IMR-90 (cell line): ENCODE data around the gene SYT8. TPM values are rescaled to one million over a fixed set of nuclear protein-coding genes. Genes with fewer than 3 reads are reported as not detected.

Source experiments
- ATAC-seq: fragments of 200-7000 bp; cut with Tn5 transposase; 2 replicates; pipeline ENCODE4 v1.9.1; 2020; ENCODE audit warnings: low read depth, mild to moderate bottlenecking, moderate library complexity
- BruUV-seq: library from RNA; stranded (reverse); fragments of 400-500 nt; replicated peaks from 2 replicates; lab custom pipeline; 2021; lab: Mats Ljungman, UMichigan
- CTCF ChIA-PET: fragments of 300-600 bp; formaldehyde crosslinking; extraction: SDS; loops from one replicate; lab custom pipeline; 2021; ENCODE audit warnings: antibody characterized with exemption; lab: Yijun Ruan, JAX
- POLR2A ChIA-PET: fragments of 300-600 bp; sonication (Branson Sonifier 250); formaldehyde crosslinking; loops from one replicate; lab custom pipeline; 2022; ENCODE audit warnings: antibody characterized with exemption; ENCODE audit not compliant: unreplicated experiment; lab: Charles Lee
- DNase-seq: peaks from one replicate; pipeline ENCODE4 v3.0.0; 2013
- H2AFZ ChIP-seq: replicated peaks from 2 replicates; pipeline ENCODE3; 2013; ENCODE audit warnings: low read length, mild to moderate bottlenecking; ENCODE audit not compliant: poor library complexity
- H2AK5ac ChIP-seq: 2 replicates; pipeline ENCODE4 v1.6.1; 2013; ENCODE audit warnings: low read depth, low read length, inconsistent platforms
- H2AK9ac ChIP-seq: replicated peaks from 2 replicates; pipeline ENCODE3; 2013; ENCODE audit warnings: mild to moderate bottlenecking, low read depth, low read length, moderate library complexity; ENCODE audit not compliant: poor library complexity
- H2BK120ac ChIP-seq: 2 replicates; pipeline ENCODE4 v1.6.1; 2013; ENCODE audit warnings: low read depth, low read length, inconsistent platforms
- H2BK15ac ChIP-seq: 3 replicates; pipeline ENCODE4 v1.6.1; 2013; ENCODE audit warnings: low read depth, low read length, inconsistent platforms
- H2BK20ac ChIP-seq: 2 replicates; pipeline ENCODE4 v1.6.1; 2013; ENCODE audit warnings: low read depth, mild to moderate bottlenecking, inconsistent platforms, low read length, moderate library complexity
- H2BK5ac ChIP-seq: 2 replicates; pipeline ENCODE4 v1.6.1; 2013; ENCODE audit warnings: mild to moderate bottlenecking, low read depth, low read length, inconsistent platforms; ENCODE audit not compliant: poor library complexity, severe bottlenecking
- H3K14ac ChIP-seq: replicated peaks from 2 replicates; pipeline ENCODE4 v1.6.1; 2013; ENCODE audit warnings: low read depth, low read length, inconsistent platforms
- H3K18ac ChIP-seq: 2 replicates; pipeline ENCODE4 v1.6.1; 2013; ENCODE audit warnings: low read depth, low read length, control low read depth
- H3K23ac ChIP-seq: 2 replicates; pipeline ENCODE4 v1.6.1; 2013; ENCODE audit warnings: low read depth, low read length, inconsistent platforms
- H3K27ac ChIP-seq: 2 replicates; pipeline ENCODE4 v1.5.1; 2013; ENCODE audit warnings: mild to moderate bottlenecking, control low read depth, low read length; ENCODE audit not compliant: insufficient read depth
- H3K27me3 ChIP-seq: 2 replicates; pipeline ENCODE4 v1.6.1; 2013; ENCODE audit warnings: low read length; ENCODE audit not compliant: control insufficient read depth, insufficient read depth
- H3K36me3 ChIP-seq: 2 replicates; pipeline ENCODE4 v1.6.1; 2013; ENCODE audit warnings: low read length, mixed read lengths; ENCODE audit not compliant: control insufficient read depth, insufficient read depth
- H3K4ac ChIP-seq: 2 replicates; pipeline ENCODE4 v1.6.1; 2013; ENCODE audit warnings: low read depth, low read length, inconsistent platforms
- H3K4me1 ChIP-seq: 2 replicates; pipeline ENCODE4 v1.6.1; 2013; ENCODE audit warnings: low read length, mixed read lengths; ENCODE audit not compliant: control insufficient read depth, insufficient read depth
- H3K4me2 ChIP-seq: 2 replicates; pipeline ENCODE4 v1.6.1; 2013; ENCODE audit warnings: low read depth, mild to moderate bottlenecking, control low read depth, low read length, moderate library complexity
- H3K4me3 ChIP-seq: 2 replicates; pipeline ENCODE4 v1.5.1; 2013; ENCODE audit warnings: low read depth, mild to moderate bottlenecking, control low read depth, low read length, moderate library complexity; ENCODE audit not compliant: insufficient read depth
- H3K56ac ChIP-seq: 2 replicates; pipeline ENCODE4 v1.6.1; 2013; ENCODE audit warnings: low read length, inconsistent platforms; ENCODE audit not compliant: insufficient read depth; ENCODE audit errors: extremely low read depth
- H3K79me1 ChIP-seq, 2 experiments: 2 replicates each; pipeline ENCODE4 v1.6.1; 2013; ENCODE audit warnings: low read length in 2 of 2, inconsistent platforms in 1 of 2, low read depth in 1 of 2
- H3K9ac ChIP-seq: 2 replicates; pipeline ENCODE4 v1.6.1; 2013; ENCODE audit warnings: low read depth, low read length, control low read depth
- H3K9me1 ChIP-seq: 2 replicates; pipeline ENCODE4 v1.6.1; 2013; ENCODE audit warnings: low read length, inconsistent platforms; ENCODE audit not compliant: insufficient read depth
- H3K9me3 ChIP-seq: 2 replicates; pipeline ENCODE4 v1.6.1; 2013; ENCODE audit warnings: low read length; ENCODE audit not compliant: control insufficient read depth, insufficient read depth
- H4K20me1 ChIP-seq: 2 replicates; pipeline ENCODE4 v1.6.1; 2013; ENCODE audit warnings: low read length, inconsistent platforms; ENCODE audit not compliant: insufficient read depth
- H4K5ac ChIP-seq: 2 replicates; pipeline ENCODE4 v1.6.1; 2013; ENCODE audit warnings: mild to moderate bottlenecking, low read depth, low read length, control low read depth
- H4K8ac ChIP-seq, 2 experiments: 2 replicates each; pipeline ENCODE4 v1.6.1; 2013; ENCODE audit warnings: low read depth in 2 of 2, low read length in 2 of 2, control low read depth in 1 of 2, inconsistent platforms in 1 of 2
- H4K91ac ChIP-seq: 2 replicates; pipeline ENCODE4 v1.6.1; 2013; ENCODE audit warnings: low read depth, low read length, inconsistent platforms; ENCODE audit not compliant: insufficient read depth
- BHLHE40 ChIP-seq: fragments of 150-350 bp; IDR thresholded peaks from 2 replicates; pipeline ENCODE4 v1.6.1; 2016; ENCODE audit warnings: mild to moderate bottlenecking, low read depth, low read length
- CHD1 ChIP-seq: IDR thresholded peaks from 2 replicates; pipeline ENCODE4 v1.6.1; 2012; ENCODE audit warnings: low read depth, low read length, improper control_type of control experiment
- CTCF ChIP-seq: conservative IDR thresholded peaks from 2 replicates; pipeline ENCODE4 v1.5.1; 2012; ENCODE audit warnings: mild to moderate bottlenecking, low read depth, low read length, improper control_type of control experiment
- ELK1 ChIP-seq: fragments of 150-350 bp; IDR thresholded peaks from 2 replicates; pipeline ENCODE4 v1.6.1; 2016; ENCODE audit warnings: low read depth, mild to moderate bottlenecking, low read length, moderate library complexity, borderline replicate concordance
- MAFK ChIP-seq: IDR thresholded peaks from 2 replicates; pipeline ENCODE4 v1.6.1; 2012; ENCODE audit warnings: low read depth, low read length, improper control_type of control experiment
- MXI1 ChIP-seq: IDR thresholded peaks from 2 replicates; pipeline ENCODE4 v1.6.1; 2012; ENCODE audit warnings: low read depth, mild to moderate bottlenecking, low read length, moderate library complexity, borderline replicate concordance
- NFE2L2 ChIP-seq: fragments of 150-350 bp; IDR thresholded peaks from 2 replicates; pipeline ENCODE4 v1.6.1; 2016; ENCODE audit warnings: low read depth, mild to moderate bottlenecking, low read length
- POLR2A ChIP-seq: IDR thresholded peaks from 2 replicates; pipeline ENCODE4 v1.6.1; 2012; ENCODE audit warnings: mild to moderate bottlenecking, low read depth, low read length
- RCOR1 ChIP-seq: IDR thresholded peaks from 2 replicates; pipeline ENCODE4 v1.6.1; 2012; ENCODE audit warnings: mild to moderate bottlenecking, low read length, improper control_type of control experiment; ENCODE audit not compliant: insufficient replicate concordance
- SMC3 ChIP-seq: fragments of 150-350 bp; IDR thresholded peaks from 2 replicates; pipeline ENCODE4 v1.6.1; 2016; ENCODE audit warnings: low read depth, mild to moderate bottlenecking, antibody characterized with exemption, low read length, moderate library complexity
- USF2 ChIP-seq: fragments of 150-350 bp; IDR thresholded peaks from 2 replicates; pipeline ENCODE4 v1.6.1; 2017; ENCODE audit warnings: mild to moderate bottlenecking, antibody characterized with exemption, low read length, low read depth
- WGBS, 2 experiments: methylation state at CpG; one replicate each; pipeline versions ENCODE4 v1.1.5 to v1.1.7; 2013; ENCODE audit warnings: missing lambda C conversion rate in 2 of 2; ENCODE audit not compliant: insufficient read length in 1 of 2; ENCODE audit errors: extremely low coverage in 2 of 2; 5-methylcytosine and 5-hydroxymethylcytosine counted together
- dilution Hi-C: fragments of 300-500 bp; cut with HindIII; formaldehyde crosslinking; loops from one replicate; pipeline ENCODE4 v1.14.3; 2018; ENCODE audit warnings: low sequenced_read_pairs; ENCODE audit not compliant: unreplicated experiment
- in situ Hi-C: fragments of 300-500 bp; cut with MboI; formaldehyde crosslinking; loops from 3 replicates; pipeline ENCODE4 v1.14.3; 2019; ENCODE audit warnings: low sequenced_read_pairs, inconsistent platforms, mixed read lengths
- intact Hi-C: fragments of 100-400 bp; cut with micrococcal nuclease; formaldehyde crosslinking; loops from 2 replicates; pipeline ENCODE4 v1.10.0; 2022
- polyA plus RNA-seq, 3 experiments: library from polyadenylated mRNA; depleted of rRNA; stranded (reverse); fragments of >200 nt; gene quantifications; 2 replicates each; pipeline ENCODE4 v1.2.3, GENCODE V29; 2012; ENCODE audit warnings: low replicate concordance in 1 of 3
- total RNA-seq: library from RNA; depleted of rRNA; stranded (reverse); fragments of >200 nt; gene quantifications from 2 replicates; pipeline ENCODE4 v1.2.3, GENCODE V29; 2012

Gene SYT8
- total and polyA plus RNA-seq, 2 of the 4 experiments (the other 2 are of a cell fraction) = not detected

GRCh38 chr11:1785749-1786413 lies 48.9 kb upstream of the SYT8 start (continued):
- TF ChIP-seq RCOR1 (no peak), SMC3 (no peak), ELK1 (no peak), POLR2A (no peak), BHLHE40 (no peak), NFE2L2 (no peak)

- no peak overlapping the region for H2BK120ac ChIP-seq
- H4K5ac ChIP-seq = no peak overlapping the region
- H2AFZ ChIP-seq = no peak overlapping the region
- no peak overlapping the region for H3K4me3 ChIP-seq
- no peaks in the 10 kb centered on the region for H3K36me3 ChIP-seq
- H4K20me1 ChIP-seq = no peaks in the 10 kb centered on the region; the same call in 1 of the 2 replicates
- ChIA-PET CTCF (no interaction called here), POLR2A (no interaction called here)
- H2BK5ac ChIP-seq = no peak overlapping the region
- DNase-seq (no peak), ATAC-seq (no peak)
- H2AK9ac ChIP-seq = no peak overlapping the region
- H3K18ac ChIP-seq = no peak overlapping the region
- H3K56ac ChIP-seq = no peak overlapping the region
- H3K27me3 ChIP-seq = peaks cover 45% of the 10 kb centered on the region
- no peak overlapping the region for H4K8ac ChIP-seq
- H3K79me1 ChIP-seq = no peaks in the 10 kb centered on the region
- no peak overlapping the region for H4K91ac ChIP-seq
- no peak overlapping the region for H3K4ac ChIP-seq
- H3K9me1 ChIP-seq = no peaks in the 10 kb centered on the region
- H3K14ac ChIP-seq = no peak overlapping the region
- H2AK5ac ChIP-seq = no peak overlapping the region
- H3K27ac ChIP-seq = no peak overlapping the region
- WGBS, 2 experiments = 86% methylated on average over 4 of the region's 4 CpGs; no CpG with 5 or more reads in 1 of the 2 experiments
- BruUV-seq = no TSS peak
- H3K4me1 ChIP-seq = peaks cover 3% of the 10 kb centered on the region; the same call in 1 of the 2 replicates
- dilution Hi-C loops = no loop called here
- H3K23ac ChIP-seq = no peak overlapping the region
- in situ Hi-C loops = no loop called here
- intact Hi-C loops = no loop called here
- H2BK15ac ChIP-seq = no peak overlapping the region
- no peak overlapping the region for H2BK20ac ChIP-seq
- H3K9me3 ChIP-seq = no peaks in the 10 kb centered on the region
- H3K4me2 ChIP-seq = no peak overlapping the region
- no peak overlapping the region for H3K9ac ChIP-seq
- TF ChIP-seq RCOR1 (no peak), POLR2A (no peak), CTCF (no peak), BHLHE40 (no peak), MXI1 (no peak), USF2 (no peak), CHD1 (no peak), MAFK (no peak), ELK1 (no peak), NFE2L2 (no peak)
Measured at GRCh38 chr11:1786466-1786865, 48.3 kb upstream of the SYT8 start.
